ENCODE measurements around the gene NR3C2.

Gene NR3C2

DNA sequence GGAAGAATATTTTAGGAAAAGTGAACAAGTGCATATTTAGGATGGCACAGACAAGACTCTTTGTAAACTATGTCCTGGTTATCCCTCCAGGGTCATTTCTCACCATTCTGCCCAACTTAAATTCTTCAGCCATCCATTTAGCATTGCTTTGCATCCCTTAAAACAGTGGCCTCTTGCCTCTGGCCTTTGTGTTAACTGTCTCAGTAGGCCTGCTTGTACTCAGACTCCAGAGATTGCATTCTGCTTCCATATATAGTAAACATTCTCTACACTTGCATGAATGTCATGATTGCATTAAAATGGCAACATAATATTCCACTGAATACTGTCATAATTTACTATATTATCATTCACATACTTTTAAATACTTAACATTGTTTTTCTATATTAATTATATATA lies 43.2 kb downstream of the NR3C2 start:
- TF ChIP-seq EZH2 (IDR thresholded peaks at IDR 0.05) (no peak), FOXP2 (optimal IDR thresholded peaks at IDR 0.05; ENCODE audit: control extremely low read depth, extremely low read length, insufficient read depth) (no peak), POLR2AphosphoS5 (IDR thresholded peaks at IDR 0.05; ENCODE audit: borderline replicate concordance, low read depth, low read length) (no peak)
- no peak for DNase-seq (ENCODE audit: low read depth, low spot score)

DNA sequence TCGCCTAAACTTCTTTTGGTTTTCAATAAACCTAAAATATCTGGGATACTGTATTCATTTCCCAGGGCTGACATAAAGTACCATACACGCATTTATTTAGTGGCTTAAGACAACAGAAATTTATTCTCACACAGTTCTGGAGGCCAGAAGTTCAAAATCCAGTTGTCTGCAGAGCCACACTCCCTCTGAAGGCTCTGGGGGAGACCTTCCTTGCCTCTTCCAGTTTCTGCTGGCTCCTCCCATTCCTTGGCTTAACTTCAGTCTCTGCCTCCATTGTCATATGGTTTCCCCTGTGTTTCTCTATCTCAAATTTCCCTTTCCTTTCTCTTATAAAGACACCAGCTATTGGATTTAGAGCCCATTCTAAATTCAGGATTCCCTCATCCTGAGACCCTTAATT lies 44.4 kb downstream of the NR3C2 start:
- Histone ChIP-seq H3K27ac (no peak overlapping the region), H3K36me3 (ENCODE audit: insufficient read depth, low read length) (no peaks in the 10 kb centered on the region), H3K4me3 (no peak overlapping the region), H3K9me3 (ENCODE audit: low read depth, low read length) (no peaks in the 10 kb centered on the region), H3K9ac (ENCODE audit: insufficient read length) (no peak overlapping the region)
- TF ChIP-seq POLR2AphosphoS5 (IDR thresholded peaks at IDR 0.05; ENCODE audit: borderline replicate concordance, low read depth, low read length) (no peak), FOXP2 (optimal IDR thresholded peaks at IDR 0.05; ENCODE audit: control extremely low read depth, extremely low read length, insufficient read depth) (no peak), EZH2 (IDR thresholded peaks at IDR 0.05) (no peak)
- no peak for DNase-seq (ENCODE audit: low read depth, low spot score)

More for the DNA sequence above, 43.2 kb downstream of the NR3C2 start:
- H3K9ac ChIP-seq (ENCODE audit: insufficient read length): no peak overlapping the region
- no peak overlapping the region for H3K4me3 ChIP-seq
- no peaks in the 10 kb centered on the region for H3K36me3 ChIP-seq (ENCODE audit: insufficient read depth, low read length)
- no peak overlapping the region for H3K27ac ChIP-seq
- no peaks in the 10 kb centered on the region for H3K9me3 ChIP-seq (ENCODE audit: low read depth, low read length)

DNA sequence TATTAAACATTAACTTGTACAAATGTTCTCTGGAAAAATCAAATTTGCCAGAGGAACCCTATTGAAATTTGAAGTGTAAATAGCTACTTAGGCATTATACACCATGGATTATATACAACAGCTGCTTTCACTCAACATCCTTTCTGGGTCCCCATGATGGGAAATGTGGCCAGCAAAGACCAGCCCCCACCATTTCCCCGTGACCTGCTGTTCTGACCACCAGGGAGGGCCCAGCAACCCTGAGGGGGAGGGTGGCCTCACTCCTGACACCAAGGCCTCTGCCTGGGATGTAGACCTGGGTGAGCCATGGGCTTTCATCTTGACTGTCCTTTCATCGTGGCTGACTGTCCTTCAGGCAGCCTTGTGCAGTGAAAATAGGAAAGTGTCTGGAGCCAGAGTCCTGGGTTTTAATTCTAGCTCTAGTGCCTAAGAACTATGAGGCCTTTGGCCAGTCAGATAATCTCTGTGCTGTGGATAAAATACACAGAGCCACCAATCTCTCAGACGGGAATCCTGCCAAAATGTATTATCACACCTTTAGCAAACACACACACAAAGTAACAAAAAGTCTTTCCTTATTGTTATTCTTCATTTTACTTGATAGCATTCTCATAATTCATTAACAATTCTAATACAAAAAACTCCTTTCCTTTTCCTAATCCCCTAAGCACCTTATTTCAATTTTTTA lies 45.1 kb downstream of the NR3C2 start:
- H3K9me3 ChIP-seq (ENCODE audit: low read depth, low read length): no peaks in the 10 kb centered on the region
- DNase-seq (ENCODE audit: low read depth, low spot score): no peak
- no peak overlapping the region for H3K27ac ChIP-seq
- no peak overlapping the region for H3K4me3 ChIP-seq
- H3K9ac ChIP-seq (ENCODE audit: insufficient read length): no peak overlapping the region
- TF ChIP-seq FOXP2 (optimal IDR thresholded peaks at IDR 0.05; ENCODE audit: control extremely low read depth, extremely low read length, insufficient read depth): no peak
- TF ChIP-seq POLR2AphosphoS5 (IDR thresholded peaks at IDR 0.05; ENCODE audit: borderline replicate concordance, low read depth, low read length): no peak
- no peak for TF ChIP-seq EZH2 (IDR thresholded peaks at IDR 0.05)
- no peaks in the 10 kb centered on the region for H3K36me3 ChIP-seq (ENCODE audit: insufficient read depth, low read length)

DNA sequence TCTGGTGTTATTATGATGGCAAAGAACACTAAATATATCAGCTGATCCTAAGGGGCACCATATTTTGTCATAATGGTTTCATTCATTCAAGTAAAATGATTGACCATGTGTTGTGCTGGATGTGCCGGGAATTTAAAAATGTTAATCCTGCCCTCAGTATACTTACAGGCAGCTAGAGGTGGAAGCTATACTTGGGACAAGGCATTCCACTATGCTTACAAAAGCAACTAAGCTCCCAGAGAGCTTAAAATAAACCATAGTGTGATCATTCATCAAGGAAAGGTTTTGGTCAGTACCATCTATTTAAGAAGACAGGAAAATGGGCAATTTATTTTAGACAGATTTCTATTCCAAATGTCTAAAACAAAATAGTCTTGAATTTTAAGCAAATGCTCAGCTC lies 46.4 kb downstream of the NR3C2 start:
- Histone ChIP-seq H3K9ac (ENCODE audit: insufficient read length) (no peak overlapping the region), H3K27ac (no peak overlapping the region), H3K9me3 (ENCODE audit: low read depth, low read length) (no peaks in the 10 kb centered on the region), H3K36me3 (ENCODE audit: insufficient read depth, low read length) (no peaks in the 10 kb centered on the region), H3K4me3 (no peak overlapping the region)
- DNase-seq (ENCODE audit: low read depth, low spot score): no peak
- TF ChIP-seq POLR2AphosphoS5 (IDR thresholded peaks at IDR 0.05; ENCODE audit: borderline replicate concordance, low read depth, low read length): no peak
- no peak for TF ChIP-seq FOXP2 (optimal IDR thresholded peaks at IDR 0.05; ENCODE audit: control extremely low read depth, extremely low read length, insufficient read depth)
- no peak for TF ChIP-seq EZH2 (IDR thresholded peaks at IDR 0.05)

DNA sequence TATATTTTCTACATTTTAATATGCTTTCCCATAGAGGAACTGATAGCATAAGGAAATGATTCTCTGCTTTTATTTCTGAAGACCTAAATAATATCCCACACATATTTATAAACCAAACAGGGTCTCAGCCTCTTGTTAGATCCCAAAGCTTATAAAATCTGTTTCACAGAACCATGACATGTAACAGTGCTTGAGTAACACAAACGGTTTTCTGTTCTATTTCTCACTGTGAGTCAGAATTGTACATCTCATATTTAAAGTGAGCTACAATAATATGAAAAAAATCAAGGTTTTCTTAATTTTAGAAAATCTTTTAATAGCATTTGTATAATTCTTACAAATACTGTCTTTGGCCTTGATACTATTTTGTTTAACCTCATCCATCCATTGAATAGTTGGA lies 51.2 kb downstream of the NR3C2 start:
- no peak overlapping the region for H3K27ac ChIP-seq
- no peak for DNase-seq (ENCODE audit: low read depth, low spot score)
- H3K9ac ChIP-seq (ENCODE audit: insufficient read length): no peak overlapping the region
- no peaks in the 10 kb centered on the region for H3K36me3 ChIP-seq (ENCODE audit: insufficient read depth, low read length)
- H3K4me3 ChIP-seq: no peak overlapping the region
- no peak for TF ChIP-seq POLR2AphosphoS5 (IDR thresholded peaks at IDR 0.05; ENCODE audit: borderline replicate concordance, low read depth, low read length)
- TF ChIP-seq EZH2 (IDR thresholded peaks at IDR 0.05): no peak
- no peak for TF ChIP-seq FOXP2 (optimal IDR thresholded peaks at IDR 0.05; ENCODE audit: control extremely low read depth, extremely low read length, insufficient read depth)
- no peaks in the 10 kb centered on the region for H3K9me3 ChIP-seq (ENCODE audit: low read depth, low read length)

DNA sequence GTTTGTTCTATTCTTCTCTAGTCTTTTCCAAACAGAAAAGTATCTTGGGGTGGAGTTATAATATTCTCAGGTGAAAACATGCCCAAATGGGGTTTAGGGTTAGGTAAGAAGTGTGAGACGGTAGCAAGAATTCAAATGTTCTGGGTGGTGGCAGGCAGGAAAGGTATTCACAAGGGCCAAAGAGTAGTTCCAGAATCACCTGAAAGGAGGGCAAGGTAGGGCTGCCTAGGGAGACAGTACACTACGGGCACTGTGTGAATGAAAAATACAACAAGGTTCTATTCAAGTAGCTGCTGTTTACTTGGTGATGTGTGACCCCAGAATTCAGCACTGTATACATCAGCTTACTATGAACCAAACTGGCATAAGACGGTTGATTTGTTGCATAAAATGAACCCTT lies 51.9 kb downstream of the NR3C2 start:
- Histone ChIP-seq H3K4me3 (no peak overlapping the region), H3K27ac (no peak overlapping the region), H3K9me3 (ENCODE audit: low read depth, low read length) (no peaks in the 10 kb centered on the region), H3K36me3 (ENCODE audit: insufficient read depth, low read length) (no peaks in the 10 kb centered on the region), H3K9ac (ENCODE audit: insufficient read length) (no peak overlapping the region)
- no peak for DNase-seq (ENCODE audit: low read depth, low spot score)
- TF ChIP-seq EZH2 (IDR thresholded peaks at IDR 0.05): no peak
- no peak for TF ChIP-seq FOXP2 (optimal IDR thresholded peaks at IDR 0.05; ENCODE audit: control extremely low read depth, extremely low read length, insufficient read depth)
- TF ChIP-seq POLR2AphosphoS5 (IDR thresholded peaks at IDR 0.05; ENCODE audit: borderline replicate concordance, low read depth, low read length): no peak

DNA sequence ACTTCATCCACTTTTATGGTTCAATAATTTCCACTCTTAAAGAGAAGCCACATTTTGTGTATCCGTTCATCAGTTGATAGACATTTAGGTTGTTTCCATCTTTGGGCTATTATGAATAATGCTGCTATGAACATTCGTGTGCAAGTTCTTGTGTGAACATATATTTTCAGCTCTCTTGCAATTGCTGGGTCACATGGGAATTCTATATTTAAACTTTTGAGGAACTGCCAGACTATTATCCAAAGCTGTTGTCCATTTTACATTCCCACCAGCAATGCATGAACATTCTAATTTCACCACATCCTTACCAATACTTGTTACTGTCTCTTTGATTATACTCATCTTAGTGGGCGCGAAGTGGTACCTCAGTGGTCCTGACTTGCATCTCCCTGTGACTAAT lies 61.9 kb downstream of the NR3C2 start:
- Histone ChIP-seq H3K4me3 (no peak overlapping the region), H3K9me3 (ENCODE audit: low read depth, low read length) (no peaks in the 10 kb centered on the region), H3K9ac (ENCODE audit: insufficient read length) (no peak overlapping the region), H3K27ac (no peak overlapping the region), H3K36me3 (ENCODE audit: insufficient read depth, low read length) (no peaks in the 10 kb centered on the region)
- no peak for DNase-seq (ENCODE audit: low read depth, low spot score)
- no peak for TF ChIP-seq FOXP2 (optimal IDR thresholded peaks at IDR 0.05; ENCODE audit: control extremely low read depth, extremely low read length, insufficient read depth)
- TF ChIP-seq POLR2AphosphoS5 (IDR thresholded peaks at IDR 0.05; ENCODE audit: borderline replicate concordance, low read depth, low read length): no peak
- no peak for TF ChIP-seq EZH2 (IDR thresholded peaks at IDR 0.05)

DNA sequence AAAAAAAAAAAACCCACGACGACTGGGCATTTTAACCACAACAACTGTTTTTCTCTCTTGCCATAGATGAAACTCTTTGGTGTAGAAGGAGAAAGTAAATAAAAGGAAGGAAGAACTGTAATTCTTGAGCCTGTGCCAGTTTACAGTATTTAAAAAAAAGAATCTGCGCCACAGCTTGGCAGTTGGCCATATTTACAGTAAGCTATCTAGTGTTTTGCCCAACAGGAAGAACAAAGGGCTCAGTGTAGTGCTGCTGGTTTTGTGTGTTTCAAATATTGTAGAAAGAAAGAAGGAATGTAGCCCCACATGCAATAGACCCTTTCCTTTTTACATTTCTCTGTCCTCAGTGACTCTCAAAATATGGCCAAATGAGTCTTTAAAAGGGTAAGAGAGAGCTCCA lies 66.1 kb downstream of the NR3C2 start:
- Histone ChIP-seq H3K9ac (ENCODE audit: insufficient read length) (peak overlapping the region; percentile 49), H3K9me3 (ENCODE audit: low read depth, low read length) (no peaks in the 10 kb centered on the region), H3K4me3 (peak overlapping the region; percentile 59), H3K36me3 (ENCODE audit: insufficient read depth, low read length) (no peaks in the 10 kb centered on the region), H3K27ac (peak overlapping the region; percentile 84)
- DNase-seq (ENCODE audit: low read depth, low spot score): peak; percentile 85
- TF ChIP-seq EZH2 (IDR thresholded peaks at IDR 0.05): no peak
- no peak for TF ChIP-seq POLR2AphosphoS5 (IDR thresholded peaks at IDR 0.05; ENCODE audit: borderline replicate concordance, low read depth, low read length)
- TF ChIP-seq FOXP2 (optimal IDR thresholded peaks at IDR 0.05; ENCODE audit: control extremely low read depth, extremely low read length, insufficient read depth): peak; percentile 40

DNA sequence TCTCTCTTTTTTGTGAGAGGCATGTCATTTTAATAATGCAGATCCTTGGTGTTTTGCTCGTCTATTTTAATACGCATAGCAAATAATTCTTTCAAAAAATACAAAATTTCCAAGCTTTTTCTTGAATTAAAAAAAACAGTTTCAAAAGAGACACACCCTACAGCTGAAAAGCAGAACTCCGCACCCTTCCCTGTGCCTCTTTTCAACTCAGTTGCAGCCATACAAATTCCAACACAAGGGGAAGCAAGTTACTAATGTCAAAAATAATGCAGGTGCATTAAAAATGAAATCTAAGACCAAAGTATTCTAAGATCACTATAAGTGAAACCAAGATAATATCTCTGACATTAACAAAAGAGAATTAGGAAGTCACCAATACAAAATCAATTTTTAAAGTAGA lies 66.6 kb downstream of the NR3C2 start:
- Histone ChIP-seq H3K27ac (peak overlapping the region; percentile 84), H3K9me3 (ENCODE audit: low read depth, low read length) (no peaks in the 10 kb centered on the region), H3K4me3 (peak overlapping the region; percentile 59), H3K36me3 (ENCODE audit: insufficient read depth, low read length) (no peaks in the 10 kb centered on the region), H3K9ac (ENCODE audit: insufficient read length) (no peak overlapping the region)
- DNase-seq (ENCODE audit: low read depth, low spot score): no peak
- no peak for TF ChIP-seq EZH2 (IDR thresholded peaks at IDR 0.05)
- no peak for TF ChIP-seq POLR2AphosphoS5 (IDR thresholded peaks at IDR 0.05; ENCODE audit: borderline replicate concordance, low read depth, low read length)
- no peak for TF ChIP-seq FOXP2 (optimal IDR thresholded peaks at IDR 0.05; ENCODE audit: control extremely low read depth, extremely low read length, insufficient read depth)
